Glomerular visceral epithelial cell (primary cell): ENCODE results near the gene TMCC2.
A peak's percentile ranks its signal among the peaks of the same experiment; 100 is the strongest.

Experiments
- DNase-seq: peaks from one replicate; pipeline ENCODE4 v3.0.0-alpha.2; 2016; ENCODE audit errors: extremely low spot score

The TMCC2 gene

GRCh38 chr1:205301842-205302588, 74.3 kb downstream of the TMCC2 start:
- DNase-seq = peak; percentile 48

- no peak for DNase-seq
Measured at GRCh38 chr1:205303247-205303888, 75.6 kb downstream of the TMCC2 start.

GRCh38 chr1:205304046-205304694, 76.4 kb downstream of the TMCC2 start:
- DNase-seq = no peak

- no peak for DNase-seq
Measured at GRCh38 chr1:205304695-205305070, 76.9 kb downstream of the TMCC2 start.

- no peak for DNase-seq
Measured at GRCh38 chr1:205306929-205307566, 79.3 kb downstream of the TMCC2 start.

GRCh38 chr1:205309741-205310140, 82.0 kb downstream of the TMCC2 start:
- DNase-seq = no peak

GRCh38 chr1:205310976-205311704, 83.4 kb downstream of the TMCC2 start:
- no peak for DNase-seq

- DNase-seq = no peak
Measured at GRCh38 chr1:205312866-205313562, 85.3 kb downstream of the TMCC2 start.

- no peak for DNase-seq
Measured at GRCh38 chr1:205313563-205314308, 86.0 kb downstream of the TMCC2 start.

- no peak for DNase-seq
Measured at GRCh38 chr1:205315008-205315618, 87.4 kb downstream of the TMCC2 start.

- peak; percentile 52 for DNase-seq
Measured at GRCh38 chr1:205316161-205316566, 88.4 kb downstream of the TMCC2 start.

- DNase-seq = peak; percentile 96
Measured at GRCh38 chr1:205317311-205317917, 89.7 kb downstream of the TMCC2 start.

GRCh38 chr1:205318231-205318991, 90.7 kb downstream of the TMCC2 start:
- peak; percentile 18 for DNase-seq

- peak; percentile 78 for DNase-seq
Measured at GRCh38 chr1:205319081-205320018, 91.6 kb downstream of the TMCC2 start.

- DNase-seq = peak; percentile 94
Measured at GRCh38 chr1:205321162-205321958, 93.6 kb downstream of the TMCC2 start, which contains the start of gene NUAK2. Gene NUAK2, minus strand, starts transcription at chr1:205321745. Its CDS starts 117 bp downstream, at chr1:205321628.

GRCh38 chr1:205321959-205322283, 94.2 kb downstream of the TMCC2 start:
- DNase-seq = no peak
